Ishikawa (cell line): ENCODE results near the gene ZNF627.

Experiments
- CEBPB ChIP-seq: IDR thresholded peaks from 2 replicates; pipeline ENCODE4 v1.6.1; 2012
- CREB1 ChIP-seq: IDR thresholded peaks from 2 replicates; pipeline ENCODE4 v1.6.1; 2012; ENCODE audit warnings: low read depth
- EGR1 ChIP-seq: IDR thresholded peaks from 2 replicates; pipeline ENCODE4 v1.6.1; 2012
- EP300 ChIP-seq: IDR thresholded peaks from 2 replicates; pipeline ENCODE4 v1.6.1; 2012; ENCODE audit warnings: borderline replicate concordance
- FOXM1 ChIP-seq: IDR thresholded peaks from 2 replicates; pipeline ENCODE4 v1.6.1; 2012; ENCODE audit warnings: low read depth, borderline replicate concordance
- NFIC ChIP-seq: IDR thresholded peaks from 2 replicates; pipeline ENCODE4 v1.6.1; 2012
- RAD21 ChIP-seq: IDR thresholded peaks from 2 replicates; pipeline ENCODE4 v1.6.1; 2012; ENCODE audit warnings: low read depth
- TAF1 ChIP-seq: IDR thresholded peaks from 2 replicates; pipeline ENCODE4 v1.6.1; 2012; ENCODE audit warnings: low read depth, mild to moderate bottlenecking
- TCF12 ChIP-seq: IDR thresholded peaks from 2 replicates; pipeline ENCODE4 v1.6.1; 2012; ENCODE audit warnings: low read depth
- TEAD4 ChIP-seq: IDR thresholded peaks from 2 replicates; pipeline ENCODE4 v1.6.1; 2012
- USF1 ChIP-seq: IDR thresholded peaks from 2 replicates; pipeline ENCODE4 v1.6.1; 2012
- YY1 ChIP-seq: IDR thresholded peaks from 2 replicates; pipeline ENCODE4 v1.6.1; 2012; ENCODE audit warnings: low read depth
- ZBTB7A ChIP-seq: IDR thresholded peaks from 2 replicates; pipeline ENCODE4 v1.6.1; 2012; ENCODE audit warnings: low read depth
- TF ChIP-seq, protein P1 (sequence below): IDR thresholded peaks from 2 replicates; pipeline ENCODE4 v1.6.1; 2012
- TF ChIP-seq, protein P2 (sequence below): IDR thresholded peaks from 2 replicates; pipeline ENCODE4 v1.6.1; 2012; ENCODE audit warnings: low read depth, mild to moderate bottlenecking

ZNF627 gene

DNA sequence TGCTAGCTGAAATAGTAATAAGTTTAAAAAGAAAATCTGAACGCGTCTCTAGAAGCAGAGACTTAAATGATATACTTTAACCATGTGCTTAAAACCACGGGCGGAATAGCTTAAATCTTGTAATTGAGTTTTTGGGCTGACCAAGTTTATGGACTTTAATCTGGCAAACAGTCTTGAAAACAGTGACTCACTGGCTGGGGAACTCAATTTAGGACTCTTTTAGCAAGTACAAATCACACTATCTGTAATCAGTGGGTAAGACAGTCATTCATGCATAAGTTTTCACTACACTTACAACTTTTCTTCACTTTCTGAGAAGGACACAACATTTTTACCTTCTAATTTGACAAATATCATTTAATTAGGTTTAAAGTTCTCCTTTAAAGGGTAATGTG lies 26.8 kb downstream of the ZNF627 start:
- no peak for TF ChIP-seq YY1
- no peak for TF ChIP-seq NFIC
- no peak for TF ChIP-seq TCF12
- TF ChIP-seq TEAD4: no peak
- TF ChIP-seq FOXM1: no peak
- TF ChIP-seq CREB1: no peak

- TF ChIP-seq TCF12: no peak
- TF ChIP-seq FOXM1: no peak
- no peak for TF ChIP-seq EGR1
- no peak for TF ChIP-seq YY1
- no peak for TF ChIP-seq NFIC
Measured at GRCh38 chr19:11626252-11626651, 29.0 kb downstream of the ZNF627 start.

DNA sequence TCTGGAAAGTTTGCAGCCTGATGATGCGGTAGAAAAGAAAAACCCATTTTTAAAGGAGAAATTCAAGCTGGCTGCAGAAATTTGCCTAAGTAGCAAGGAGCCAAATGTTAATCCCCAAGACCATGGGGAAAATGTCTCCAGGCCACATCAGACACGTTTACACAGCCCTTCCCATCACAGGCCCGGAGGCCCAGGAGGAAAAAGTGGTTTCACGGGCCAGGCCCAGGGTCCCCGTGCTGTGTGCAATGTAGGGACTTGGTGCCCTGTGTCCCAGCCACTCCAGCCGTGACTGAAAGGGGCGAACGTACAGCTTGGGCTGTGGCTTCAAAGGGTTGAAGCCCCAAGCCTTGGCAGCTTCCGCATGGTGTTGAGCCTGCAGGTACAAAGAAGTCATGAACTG lies 35.9 kb downstream of the ZNF627 start:
- no peak for TF ChIP-seq FOXM1
- TF ChIP-seq YY1: no peak
- TF ChIP-seq EGR1: no peak
- no peak for TF ChIP-seq TAF1
- TF ChIP-seq ZBTB7A: no peak
- no peak for TF ChIP-seq EP300
- no peak for TF ChIP-seq NFIC
- no peak for TF ChIP-seq CEBPB
- TF ChIP-seq, protein P1, sequence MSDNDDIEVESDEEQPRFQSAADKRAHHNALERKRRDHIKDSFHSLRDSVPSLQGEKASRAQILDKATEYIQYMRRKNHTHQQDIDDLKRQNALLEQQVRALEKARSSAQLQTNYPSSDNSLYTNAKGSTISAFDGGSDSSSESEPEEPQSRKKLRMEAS: no peak
- TF ChIP-seq RAD21: no peak
- no peak for TF ChIP-seq CREB1
- no peak for TF ChIP-seq TEAD4
- TF ChIP-seq, protein P2, sequence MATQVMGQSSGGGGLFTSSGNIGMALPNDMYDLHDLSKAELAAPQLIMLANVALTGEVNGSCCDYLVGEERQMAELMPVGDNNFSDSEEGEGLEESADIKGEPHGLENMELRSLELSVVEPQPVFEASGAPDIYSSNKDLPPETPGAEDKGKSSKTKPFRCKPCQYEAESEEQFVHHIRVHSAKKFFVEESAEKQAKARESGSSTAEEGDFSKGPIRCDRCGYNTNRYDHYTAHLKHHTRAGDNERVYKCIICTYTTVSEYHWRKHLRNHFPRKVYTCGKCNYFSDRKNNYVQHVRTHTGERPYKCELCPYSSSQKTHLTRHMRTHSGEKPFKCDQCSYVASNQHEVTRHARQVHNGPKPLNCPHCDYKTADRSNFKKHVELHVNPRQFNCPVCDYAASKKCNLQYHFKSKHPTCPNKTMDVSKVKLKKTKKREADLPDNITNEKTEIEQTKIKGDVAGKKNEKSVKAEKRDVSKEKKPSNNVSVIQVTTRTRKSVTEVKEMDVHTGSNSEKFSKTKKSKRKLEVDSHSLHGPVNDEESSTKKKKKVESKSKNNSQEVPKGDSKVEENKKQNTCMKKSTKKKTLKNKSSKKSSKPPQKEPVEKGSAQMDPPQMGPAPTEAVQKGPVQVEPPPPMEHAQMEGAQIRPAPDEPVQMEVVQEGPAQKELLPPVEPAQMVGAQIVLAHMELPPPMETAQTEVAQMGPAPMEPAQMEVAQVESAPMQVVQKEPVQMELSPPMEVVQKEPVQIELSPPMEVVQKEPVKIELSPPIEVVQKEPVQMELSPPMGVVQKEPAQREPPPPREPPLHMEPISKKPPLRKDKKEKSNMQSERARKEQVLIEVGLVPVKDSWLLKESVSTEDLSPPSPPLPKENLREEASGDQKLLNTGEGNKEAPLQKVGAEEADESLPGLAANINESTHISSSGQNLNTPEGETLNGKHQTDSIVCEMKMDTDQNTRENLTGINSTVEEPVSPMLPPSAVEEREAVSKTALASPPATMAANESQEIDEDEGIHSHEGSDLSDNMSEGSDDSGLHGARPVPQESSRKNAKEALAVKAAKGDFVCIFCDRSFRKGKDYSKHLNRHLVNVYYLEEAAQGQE: no peak
- no peak for TF ChIP-seq USF1
- TF ChIP-seq TCF12: no peak

- TF ChIP-seq, protein P2: no peak
- TF ChIP-seq TAF1: no peak
- TF ChIP-seq TCF12: no peak
- no peak for TF ChIP-seq ZBTB7A
- TF ChIP-seq YY1: no peak
- no peak for TF ChIP-seq EGR1
Measured at GRCh38 chr19:11639245-11639601, 41.9 kb downstream of the ZNF627 start.

- TF ChIP-seq EGR1: no peak
- peak; percentile 29; the same call in 1 of the 2 replicates for TF ChIP-seq TCF12
- peak; percentile 69 for TF ChIP-seq TAF1
- no peak for TF ChIP-seq USF1
- TF ChIP-seq YY1: no peak
- TF ChIP-seq CEBPB: no peak
- peak; percentile 48; the same call in 1 of the 2 replicates for TF ChIP-seq FOXM1
Measured at GRCh38 chr19:11639602-11640471, 42.6 kb downstream of the ZNF627 start.

GRCh38 chr19:11641244-11641643 lies 44.0 kb downstream of the ZNF627 start:
- TF ChIP-seq NFIC: no peak

DNA sequence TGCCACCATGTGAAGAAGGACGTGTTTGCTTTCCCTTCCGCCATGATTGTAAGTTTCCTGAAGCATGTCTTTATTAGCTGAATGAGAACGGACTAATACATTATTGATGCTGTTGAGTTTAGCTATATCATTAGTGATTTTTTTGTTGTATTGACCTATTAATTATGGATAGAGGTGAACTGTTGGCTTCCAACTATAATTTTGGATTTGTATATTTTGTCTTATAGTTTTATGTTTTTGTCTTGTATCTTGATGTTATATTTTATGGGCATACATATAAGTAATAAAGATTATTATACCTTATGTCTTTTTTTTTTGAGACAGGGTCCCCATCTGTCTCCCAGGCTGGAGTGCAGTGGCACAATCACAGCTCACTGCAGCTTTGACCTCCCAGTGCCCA lies 45.6 kb downstream of the ZNF627 start:
- TF ChIP-seq TCF12 (no peak), FOXM1 (no peak), RAD21 (no peak), EP300 (no peak), TEAD4 (no peak), TAF1 (no peak), CREB1 (no peak), ZBTB7A (no peak), YY1 (no peak)
- TF ChIP-seq, protein P1: no peak
